GM12891 (cell line): ENCODE data around the gene SPRED1.

Experiments used
- POLR2A ChIP-seq: IDR thresholded peaks from 2 replicates; pipeline ENCODE4 v1.6.1; 2011; ENCODE audit warnings: low read depth, low read length, control low read depth
- POLR2AphosphoS5 ChIP-seq: IDR thresholded peaks from 2 replicates; pipeline ENCODE4 v1.6.1; 2011; ENCODE audit warnings: low read depth, low read length, control low read depth
- TAF1 ChIP-seq: IDR thresholded peaks from 2 replicates; pipeline ENCODE4 v1.6.1; 2011; ENCODE audit warnings: low read depth, low read length, control low read depth

GRCh38 chr15:38325648-38325990 lies 73.0 kb downstream of the SPRED1 start:
- no peak for TF ChIP-seq POLR2A
- no peak for TF ChIP-seq POLR2AphosphoS5
- no peak for TF ChIP-seq TAF1
